NCI-H2081 treated with DMSO at 0.1 percent for 48 hours (cell line): Measurements from ENCODE around the gene SYT14.

Experiments
- DNase-seq: peaks from one replicate; lab custom pipeline; 2025; lab: John Stamatoyannopoulos, UW

Gene SYT14

GRCh38 chr1:210207597-210208450 is 269.8 kb downstream of the SYT14 start:
- no peak for DNase-seq

- DNase-seq, result no peak
These were observed 275.3 kb downstream of the SYT14 start for GRCh38 chr1:210213335-210213734.

GRCh38 chr1:210214573-210215409 is 276.8 kb downstream of the SYT14 start:
- DNase-seq, result no peak

- DNase-seq, result no peak
These were observed 279.5 kb downstream of the SYT14 start for GRCh38 chr1:210217482-210217881.

GRCh38 chr1:210218047-210218446 is 280.0 kb downstream of the SYT14 start:
- no peak for DNase-seq
